Esophagus muscularis mucosa (tissue), 4 donors: ENCODE measurements around the gene SHISA4. TPM values are rescaled to one million over a fixed set of nuclear protein-coding genes. Genes with fewer than 3 reads are reported as not detected.

Source experiments
- DNase-seq: peaks from one replicate; pipeline ENCODE4 v3.0.0-alpha.2; 2017; ENCODE audit errors: extremely low spot score
- H3K27ac ChIP-seq, 4 donors: fragments of 200-600 bp; sonication (generic); replicated peaks in 1 of 4; 1 replicate in 3 of 4; 2 replicates in 1 of 4; pipeline ENCODE4 v1.5.1; 2016 to 2019; ENCODE audit warnings: mild to moderate bottlenecking in 1 of 4
- H3K27me3 ChIP-seq, 4 donors: fragments of 200-600 bp; sonication (generic); one replicate each; pipeline versions ENCODE4 v1.5.1 to v1.6.0; 2016 to 2019
- H3K36me3 ChIP-seq, 4 donors: fragments of 200-600 bp; sonication (generic); one replicate each; pipeline ENCODE4 v1.5.1; 2016 to 2019
- H3K4me1 ChIP-seq, 4 donors: fragments of 200-600 bp; sonication (generic); one replicate each; pipeline ENCODE4 v1.5.1; 2016 to 2019
- H3K4me3 ChIP-seq, 4 donors: fragments of 200-600 bp; sonication (generic); 1 replicate in 2 of 4; 2 replicates in 2 of 4; pipeline ENCODE4 v1.5.1; 2016 to 2019; ENCODE audit warnings: mild to moderate bottlenecking in 4 of 4, moderate library complexity in 1 of 4
- H3K9me3 ChIP-seq, 4 donors: fragments of 200-600 bp; sonication (generic); 1 replicate in 3 of 4; 2 replicates in 1 of 4; pipeline ENCODE4 v1.5.1; 2016 to 2019
- CTCF ChIP-seq, 3 experiments: fragments of 200-600 bp in 2 of 3; fragments of 450-650 bp in 1 of 3; sonication (generic) in 2 of 3; IDR thresholded peaks; one replicate each; pipeline ENCODE4 v1.5.1; 2017 to 2019; ENCODE audit warnings: antibody characterized with exemption in 3 of 3, mild to moderate bottlenecking in 2 of 3, moderate library complexity in 1 of 3
- EP300 ChIP-seq: sonication (generic); formaldehyde crosslinking; IDR thresholded peaks from one replicate; pipeline ENCODE4 v1.6.1; 2017; ENCODE audit warnings: antibody characterized with exemption
- POLR2A ChIP-seq: fragments of 450-650 bp; IDR thresholded peaks from one replicate; pipeline ENCODE4 v1.6.1; 2017; ENCODE audit warnings: antibody characterized with exemption, moderate library complexity, mild to moderate bottlenecking, low read depth
- POLR2AphosphoS5 ChIP-seq, 2 donors: sonication (generic); formaldehyde crosslinking; IDR thresholded peaks; one replicate each; pipeline ENCODE4 v1.6.1; 2017; ENCODE audit warnings: antibody characterized with exemption in 2 of 2
- WGBS: methylation state at CpG from one replicate; pipeline ENCODE4 v1.1.5; 2018; 5-methylcytosine and 5-hydroxymethylcytosine counted together
- intact Hi-C: fragments of 100-400 bp; cut with DNase I; formaldehyde crosslinking; loops from one replicate; pipeline ENCODE4 v1.15.1; 2023
- total RNA-seq, 4 donors: library from RNA; depleted of rRNA; stranded (reverse); fragments of >200 nt; gene quantifications; one replicate each; pipeline versions ENCODE4 v1.1.0 to v1.2.1, GENCODE V29; 2016

Gene SHISA4
- total RNA-seq, 4 donors from 2014 or later: 20.3 to 31.0 (median 28.5) TPM

GRCh38 chr1:201928266-201928665 lies 39.6 kb downstream of the SHISA4 start:
- DNase-seq: no peak
- H3K4me3 ChIP-seq: no peak overlapping the region
- peak overlapping the region; percentile 66 to 95 (median 86) for H3K27ac ChIP-seq
- H3K9me3 ChIP-seq: no peaks in the 10 kb centered on the region
- no peaks in the 10 kb centered on the region for H3K27me3 ChIP-seq
- H3K36me3 ChIP-seq: peaks cover 0 to 47% (median 17%) of the 10 kb centered on the region in 4 donors
- peaks cover 0 to 100% (median 96%) of the 10 kb centered on the region in 4 donors for H3K4me1 ChIP-seq
- intact Hi-C loops: no loop called here
- WGBS: 96% methylated on average over 3 of the region's 3 CpGs
- no peak for TF ChIP-seq EP300
- peak in 1 of 2 donors; percentile 16 for TF ChIP-seq POLR2AphosphoS5 (IDR thresholded peaks at IDR 0.05)
- no peak for TF ChIP-seq POLR2A
- no peak for TF ChIP-seq CTCF (IDR thresholded peaks at IDR 0.05)

- no peaks in the 10 kb centered on the region for H3K27me3 ChIP-seq
- peaks cover 0 to 100% (median 97%) of the 10 kb centered on the region in 4 donors for H3K4me1 ChIP-seq
- peak overlapping the region; percentile 48 to 95 (median 86) for H3K27ac ChIP-seq
- H3K4me3 ChIP-seq: no peak overlapping the region
- WGBS: 52% methylated on average over 4 of the region's 4 CpGs
- H3K36me3 ChIP-seq: peaks cover 0 to 53% (median 13%) of the 10 kb centered on the region in 4 donors
- intact Hi-C loops: no loop called here
- no peaks in the 10 kb centered on the region for H3K9me3 ChIP-seq
- no peak for DNase-seq
- TF ChIP-seq POLR2A (no peak), EP300 (no peak), CTCF (IDR thresholded peaks at IDR 0.05) (no peak), POLR2AphosphoS5 (IDR thresholded peaks at IDR 0.05) (no peak)
These were observed 41.4 kb downstream of the SHISA4 start for GRCh38 chr1:201930137-201930536.

GRCh38 chr1:201930803-201931202 lies 42.1 kb downstream of the SHISA4 start:
- Histone ChIP-seq H3K27me3 (no peaks in the 10 kb centered on the region), H3K9me3 (no peaks in the 10 kb centered on the region), H3K27ac (peak overlapping the region; percentile 48 to 95 (median 86)), H3K4me1 (peaks cover 0 to 100% (median 97%) of the 10 kb centered on the region in 4 donors), H3K36me3 (peaks cover 0 to 53% (median 13%) of the 10 kb centered on the region in 4 donors), H3K4me3 (no peak overlapping the region)
- no peak for DNase-seq
- TF ChIP-seq EP300 (no peak), POLR2AphosphoS5 (IDR thresholded peaks at IDR 0.05) (peak in 1 of 2 donors; percentile 27)
- 51% methylated on average over 5 of the region's 5 CpGs for WGBS
- intact Hi-C loops: no loop called here

DNA sequence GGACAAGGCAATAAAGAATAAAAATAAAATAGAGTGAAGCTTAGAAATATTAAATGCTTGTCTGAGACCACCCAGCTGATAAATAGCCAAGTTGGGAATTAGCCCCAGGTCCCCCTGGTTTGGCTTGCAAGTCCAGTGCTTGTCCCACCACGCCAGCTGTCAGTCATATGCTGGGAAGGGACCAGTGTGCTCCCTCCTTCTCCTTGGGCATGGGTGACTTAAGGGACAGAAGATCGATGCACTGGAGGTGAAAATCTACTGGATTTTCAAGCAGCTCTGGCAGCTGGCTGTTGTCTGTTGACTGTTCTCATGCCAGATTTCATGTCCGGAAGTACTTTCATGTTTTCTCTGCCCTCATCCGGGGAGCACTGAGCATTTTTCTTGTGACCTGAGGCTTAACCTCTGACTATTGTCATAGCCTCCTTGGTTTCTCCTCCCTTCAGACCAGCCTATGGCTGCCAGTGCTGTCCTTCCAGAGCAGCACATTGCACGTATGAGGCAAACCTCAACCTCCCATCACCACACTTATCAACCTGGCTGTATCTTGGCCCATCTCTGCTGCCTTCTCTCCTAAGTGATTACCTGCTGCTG lies 45.2 kb downstream of the SHISA4 start:
- intact Hi-C loops: no loop called here
- Histone ChIP-seq H3K4me3 (peak overlapping the region in 2 of 4 donors; percentile 19 to 22), H3K36me3 (peaks cover 0 to 45% (median 13%) of the 10 kb centered on the region in 4 donors), H3K27ac (peak overlapping the region; percentile 92 to 95 (median 94)), H3K4me1 (peaks cover 2 to 100% (median 96%) of the 10 kb centered on the region in 4 donors), H3K27me3 (no peaks in the 10 kb centered on the region), H3K9me3 (no peaks in the 10 kb centered on the region)
- no peak for DNase-seq
- 42% methylated on average over 5 of the region's 5 CpGs for WGBS
- TF ChIP-seq POLR2A: no peak
- TF ChIP-seq CTCF (IDR thresholded peaks at IDR 0.05): no peak
- no peak for TF ChIP-seq EP300
- TF ChIP-seq POLR2AphosphoS5 (IDR thresholded peaks at IDR 0.05): peak in 1 of 2 donors; percentile 75

GRCh38 chr1:201937624-201938213 lies 49.0 kb downstream of the SHISA4 start:
- intact Hi-C loops: no loop called here
- Histone ChIP-seq H3K4me3 (peak overlapping the region; percentile 27 to 91 (median 82)), H3K36me3 (peaks cover 0 to 16% (median 4%) of the 10 kb centered on the region in 4 donors), H3K27me3 (no peaks in the 10 kb centered on the region), H3K9me3 (no peaks in the 10 kb centered on the region), H3K4me1 (peaks cover 6 to 88% (median 83%) of the 10 kb centered on the region in 4 donors), H3K27ac (peak overlapping the region; percentile 92 to 95 (median 94))
- no peak for DNase-seq
- WGBS: 34% methylated on average over 5 of the region's 5 CpGs
- no peak for TF ChIP-seq EP300
- no peak for TF ChIP-seq CTCF (IDR thresholded peaks at IDR 0.05)
- peak in 1 of 2 donors; percentile 61 for TF ChIP-seq POLR2AphosphoS5 (IDR thresholded peaks at IDR 0.05)
- no peak for TF ChIP-seq POLR2A
